ENCODE results near the gene CCNO. TPM values are rescaled to one million over a fixed set of nuclear protein-coding genes. Genes with fewer than 3 reads are reported as not detected.

Gene CCNO
- total and polyA plus RNA-seq, 2 experiments from 2014 or later = 1.7 TPM; not detected in 1

GRCh38 chr5:55187370-55187769 is 46.0 kb downstream of the CCNO start:
- no peak for TF ChIP-seq EZH2phosphoT487 (IDR thresholded peaks at IDR 0.05; ENCODE audit: insufficient read depth, low read depth)
- no peak for TF ChIP-seq EZH2 (IDR thresholded peaks at IDR 0.05; ENCODE audit: insufficient read depth, poor library complexity, severe bottlenecking)
- no peaks in the 10 kb centered on the region for H3K9me2 ChIP-seq (ENCODE audit: insufficient read depth)
- no peaks in the 10 kb centered on the region for H3K4me1 ChIP-seq (ENCODE audit: insufficient read depth)
- no peak overlapping the region for H3K4me2 ChIP-seq (ENCODE audit: unreplicated experiment)
- H3K79me2 ChIP-seq (ENCODE audit: insufficient read depth) = no peaks in the 10 kb centered on the region
- no peaks in the 10 kb centered on the region for H3K36me3 ChIP-seq (ENCODE audit: low read depth)
- H4K20me1 ChIP-seq (ENCODE audit: insufficient read depth) = no peaks in the 10 kb centered on the region
- peaks cover 74% of the 10 kb centered on the region for H3K27me3 ChIP-seq (replicated peaks; ENCODE audit: insufficient read depth)
- H3K4me3 ChIP-seq = no peak overlapping the region
- DNase-seq = peak; percentile 10
- H2AFZ ChIP-seq = no peak overlapping the region
- H3K27ac ChIP-seq = no peak overlapping the region
- no peaks in the 10 kb centered on the region for H3K9me3 ChIP-seq (ENCODE audit: low read depth)
- WGBS, 2 experiments (ENCODE audit: low coverage in 1 of 2, low lambda C conversion rate in 2 of 2, missing lambda C conversion rate in 2 of 2) = 67 to 69% methylated on average over 4 of the region's 4 CpGs
- no peak overlapping the region for H3K9ac ChIP-seq
- in situ Hi-C loops (cut with MboI) = loop anchor here (25.0 kb wide), 1 partner anchor 500 kb away; no protein-coding TSS in a partner anchor
- no peaks in the 10 kb centered on the region for H3F3A ChIP-seq (ENCODE audit: insufficient read depth)

Other genes with a start within 250 kb of the CCNO start
- gene ESM1, start 248.0 kb downstream of the CCNO start, total RNA-seq (2014; rRNA removed; shearing (Covaris generic)) = 25.5 and 26.1 TPM in 2 replicates
- 11.8 and 12.2 TPM in 2 replicates for gene ESM1, start 248.0 kb downstream of the CCNO start, polyA plus RNA-seq (2016; fragmentation: Nextera tagmentation; extraction: Ambion mirVana)
- gene GZMK, start 209.4 kb downstream of the CCNO start, total RNA-seq (2014; rRNA removed; shearing (Covaris generic)) = not detected in 2 replicates
- not detected in 2 replicates for gene GZMK, start 209.4 kb downstream of the CCNO start, polyA plus RNA-seq (2016; fragmentation: Nextera tagmentation; extraction: Ambion mirVana)
- not detected in 2 replicates for gene GZMA, start 131.0 kb downstream of the CCNO start, total RNA-seq (2014; rRNA removed; shearing (Covaris generic))
- gene GZMA, start 131.0 kb downstream of the CCNO start, polyA plus RNA-seq (2016; fragmentation: Nextera tagmentation; extraction: Ambion mirVana) = not detected in 2 replicates
- 233 and 241 TPM in 2 replicates for gene GPX8, start 73.4 kb downstream of the CCNO start, total RNA-seq (2014; rRNA removed; shearing (Covaris generic))
- gene GPX8, start 73.4 kb downstream of the CCNO start, polyA plus RNA-seq (2016; fragmentation: Nextera tagmentation; extraction: Ambion mirVana) = 235 and 237 TPM in 2 replicates
- not detected in 2 replicates for gene CDC20B, start 60.4 kb downstream of the CCNO start, total RNA-seq (2014; rRNA removed; shearing (Covaris generic))
- gene CDC20B, start 60.4 kb downstream of the CCNO start, polyA plus RNA-seq (2016; fragmentation: Nextera tagmentation; extraction: Ambion mirVana) = 0.20 TPM in 1 of 2 replicates, not detected in the other
- not detected in 2 replicates for gene MCIDAS, start 6.3 kb downstream of the CCNO start, total RNA-seq (2014; rRNA removed; shearing (Covaris generic))
- gene MCIDAS, start 6.3 kb downstream of the CCNO start, polyA plus RNA-seq (2016; fragmentation: Nextera tagmentation; extraction: Ambion mirVana) = not detected in 2 replicates
- 33.6 and 35.8 TPM in 2 replicates for gene DHX29, start 74.1 kb upstream of the CCNO start, total RNA-seq (2014; rRNA removed; shearing (Covaris generic))
- 65.6 and 70.2 TPM in 2 replicates for gene DHX29, start 74.1 kb upstream of the CCNO start, polyA plus RNA-seq (2016; fragmentation: Nextera tagmentation; extraction: Ambion mirVana)
- 41.4 and 57.0 TPM in 2 replicates for gene MTREX, start 74.4 kb upstream of the CCNO start, total RNA-seq (2014; rRNA removed; shearing (Covaris generic))
- 23.5 and 26.4 TPM in 2 replicates for gene MTREX, start 74.4 kb upstream of the CCNO start, polyA plus RNA-seq (2016; fragmentation: Nextera tagmentation; extraction: Ambion mirVana)